Endothelial cell of umbilical vein (primary cell): ENCODE data around the gene HSBP1. TPM values are rescaled to one million over a fixed set of nuclear protein-coding genes. Genes with fewer than 3 reads are reported as not detected.

Experiments
- BruUV-seq: library from RNA; stranded (reverse); fragments of 400-500 nt; replicated peaks from 2 replicates; lab custom pipeline; 2021; lab: Mats Ljungman, UMichigan
- CTCF ChIA-PET: fragments of 300-600, 350-600 bp; sonication (Branson Sonifier 250); formaldehyde crosslinking; loops from one replicate; lab custom pipeline; 2021; ENCODE audit warnings: antibody characterized with exemption, inconsistent platforms; lab: Charles Lee
- POLR2A ChIA-PET: fragments of 300-600, 350-600 bp; sonication (Branson Sonifier 250); formaldehyde crosslinking; loops from one replicate; lab custom pipeline; 2021; ENCODE audit warnings: antibody characterized with exemption, inconsistent platforms; lab: Charles Lee
- DNase-seq: peaks from one replicate; pipeline ENCODE4 v3.0.0-alpha.2; 2011; ENCODE audit warnings: low read depth, low spot score
- FAIRE-seq: peaks from 2 replicates; lab custom pipeline; 2011; peaks lifted over from hg19 to GRCh38; lab: Jason Lieb, UNC
- H2AFZ ChIP-seq: 2 replicates; pipeline ENCODE4 v1.6.0; 2012; ENCODE audit warnings: low read depth, low read length, control low read depth, inconsistent platforms
- H3K27ac ChIP-seq: 2 replicates; pipeline ENCODE4 v1.5.1; 2011; ENCODE audit warnings: low read depth, mild to moderate bottlenecking, control low read depth, low read length, moderate library complexity; ENCODE audit not compliant: insufficient read depth
- H3K27me3 ChIP-seq, 2 experiments: 2 replicates each; pipeline versions ENCODE4 v1.6.0 to v1.6.1; 2011; ENCODE audit warnings: low read length in 2 of 2, mixed read lengths in 1 of 2; ENCODE audit not compliant: control insufficient read depth in 2 of 2, insufficient read depth in 2 of 2
- H3K36me3 ChIP-seq, 2 experiments: 2 replicates in 1 of 2; 3 replicates in 1 of 2; pipeline ENCODE4 v1.5.1; 2011; ENCODE audit warnings: low read length in 2 of 2, mild to moderate bottlenecking in 1 of 2, moderate library complexity in 1 of 2; ENCODE audit not compliant: control insufficient read depth in 2 of 2, insufficient read depth in 2 of 2; ENCODE audit errors: extremely low read depth in 1 of 2
- H3K4me1 ChIP-seq: 3 replicates; pipeline ENCODE4 v1.5.1; 2011; ENCODE audit warnings: mild to moderate bottlenecking, low read length; ENCODE audit not compliant: control insufficient read depth, insufficient read depth; ENCODE audit errors: extremely low read depth
- H3K4me2 ChIP-seq: 2 replicates; pipeline ENCODE4 v1.6.1; 2011; ENCODE audit warnings: low read length, control low read depth, mixed read lengths; ENCODE audit not compliant: insufficient read depth
- H3K4me3 ChIP-seq, 3 experiments: fragments of 200-600 bp in 1 of 3; sonication (generic), shearing (Covaris generic) in 1 of 3; replicated peaks in 1 of 3; 2 replicates each; pipeline ENCODE4 v1.5.1; 2011 to 2016; ENCODE audit warnings: control low read depth in 3 of 3, low read length in 3 of 3, mild to moderate bottlenecking in 2 of 3, inconsistent platforms in 1 of 3, low read depth in 1 of 3, moderate library complexity in 1 of 3; ENCODE audit not compliant: insufficient read depth in 1 of 3
- H3K79me2 ChIP-seq: 2 replicates; pipeline ENCODE4 v1.6.0; 2012; ENCODE audit warnings: low read length, inconsistent platforms; ENCODE audit not compliant: control insufficient read depth, insufficient read depth
- H3K9ac ChIP-seq: replicated peaks from 2 replicates; pipeline ENCODE3; 2011; ENCODE audit warnings: low read length, control low read depth; ENCODE audit not compliant: insufficient read depth; ENCODE audit errors: extremely low read depth
- H3K9me1 ChIP-seq: replicated peaks from 3 replicates; pipeline ENCODE4 v1.6.0; 2011; ENCODE audit warnings: mild to moderate bottlenecking, low read length; ENCODE audit not compliant: control insufficient read depth, insufficient read depth; ENCODE audit errors: extremely low read depth
- H3K9me3 ChIP-seq: replicated peaks from 2 replicates; pipeline ENCODE4 v1.5.1; 2012; ENCODE audit warnings: low read length, inconsistent platforms; ENCODE audit not compliant: control insufficient read depth, insufficient read depth
- H4K20me1 ChIP-seq: replicated peaks from 2 replicates; pipeline ENCODE3; 2011; ENCODE audit warnings: mild to moderate bottlenecking, low read length; ENCODE audit not compliant: control insufficient read depth, insufficient read depth; ENCODE audit errors: extremely low read depth
- GATA2 ChIP-seq: IDR thresholded peaks from 2 replicates; pipeline ENCODE4 v1.7.0; 2011; ENCODE audit warnings: low read depth, mild to moderate bottlenecking, moderate library complexity, mixed read lengths, low read length; ENCODE audit not compliant: insufficient read length, insufficient read depth
- MYC ChIP-seq: IDR thresholded peaks from one replicate; pipeline ENCODE4 v1.6.1; 2011; ENCODE audit warnings: mild to moderate bottlenecking, low read depth, low read length
- POLR2A ChIP-seq: IDR thresholded peaks from 2 replicates; pipeline ENCODE4 v1.6.1; 2012; ENCODE audit warnings: low read depth, mild to moderate bottlenecking, control low read depth, low read length
- POLR2AphosphoS5 ChIP-seq: IDR thresholded peaks from 2 replicates; pipeline ENCODE4 v1.6.1; 2012; ENCODE audit warnings: low read depth, mild to moderate bottlenecking, control low read depth, low read length, moderate library complexity; ENCODE audit not compliant: insufficient read depth
- dilution Hi-C: fragments of 300-500 bp; cut with MboI; formaldehyde crosslinking; loops from one replicate; pipeline ENCODE4 v1.15.0; 2019; ENCODE audit warnings: low sequenced_read_pairs; ENCODE audit not compliant: extremely low pct_ligation_motif_present
- intact Hi-C: fragments of 100-400 bp; cut with micrococcal nuclease; formaldehyde crosslinking; loops from one replicate; pipeline ENCODE4 v1.10.0; 2022
- polyA plus RNA-seq, 4 experiments: library from polyadenylated mRNA; depleted of rRNA in 3 of 4; stranded (reverse) in 3 of 4; unstranded in 1 of 4; fragments of >200 nt; gene quantifications; 2 replicates each; pipeline versions ENCODE4 v1.2.1 to v1.2.3, GENCODE V29; 2011 to 2012; ENCODE audit warnings: missing spikeins in 1 of 4
- total RNA-seq: library from RNA; stranded (reverse); gene quantifications from 2 replicates; pipeline ENCODE4 v1.2.3, GENCODE V29; 2021
- TF ChIP-seq, protein P1 (sequence below), 2 donors: IDR thresholded peaks; 1 replicate in 1 of 2; 2 replicates in 1 of 2; pipeline ENCODE4 v1.5.1; 2011; ENCODE audit warnings: low read length in 2 of 2, mild to moderate bottlenecking in 2 of 2, moderate library complexity in 2 of 2, control low read depth in 1 of 2, inconsistent platforms in 1 of 2, low read depth in 1 of 2; ENCODE audit not compliant: insufficient read depth in 1 of 2; ENCODE audit errors: extremely low read depth in 1 of 2

HSBP1 gene
- total and polyA plus RNA-seq, 2 donors (not counting 3 experiments of a cell fraction or from before 2014, with no cell fraction given) = 40.8 to 136 TPM

DNA sequence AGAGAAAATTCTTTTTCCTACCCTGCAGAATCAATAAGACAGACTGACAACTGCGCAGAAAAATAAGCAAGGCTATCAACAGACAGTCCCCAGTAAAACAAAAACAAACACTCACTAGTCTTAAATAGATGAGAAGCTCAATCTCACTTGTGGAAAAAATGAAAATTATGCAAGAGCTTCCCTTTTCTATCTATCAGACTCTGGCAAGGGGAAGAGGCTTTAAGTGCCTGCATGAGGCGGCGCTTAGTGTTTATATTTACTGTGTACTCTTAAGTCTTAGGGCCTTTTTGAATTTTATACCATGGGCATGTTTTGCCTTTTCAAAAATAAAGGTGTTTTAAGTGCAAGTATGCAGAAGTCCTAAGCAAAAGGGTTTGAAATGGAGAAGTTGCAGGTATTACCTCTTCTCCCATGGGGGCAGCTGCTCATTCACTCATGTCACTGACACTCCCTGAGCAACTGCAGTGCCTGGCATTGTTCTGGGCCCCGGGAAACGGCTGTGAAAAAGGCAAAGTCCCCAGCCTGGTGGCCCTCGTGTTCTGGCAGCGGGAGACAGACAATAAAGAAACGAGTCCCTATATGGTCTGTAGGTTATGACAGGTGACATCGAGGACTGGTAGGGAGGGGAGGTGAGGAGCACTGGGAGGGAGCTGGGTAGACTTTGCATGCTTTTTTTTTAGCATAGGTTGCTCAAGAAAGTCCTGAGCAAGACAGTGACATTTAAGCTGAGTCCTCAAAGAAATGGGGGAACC is 35.2 kb downstream of the HSBP1 start:
- dilution Hi-C loops = no loop called here
- POLR2A ChIA-PET = no interaction called here
- Histone ChIP-seq H2AFZ (no peak overlapping the region), H3K79me2 (no peaks in the 10 kb centered on the region), H3K27me3 (no peaks in the 10 kb centered on the region), H3K4me1 (peaks cover 3% of the 10 kb centered on the region), H4K20me1 (no peaks in the 10 kb centered on the region), H3K4me2 (no peak overlapping the region), H3K9me1 (no peaks in the 10 kb centered on the region), H3K4me3 (no peak overlapping the region), H3K9me3 (no peaks in the 10 kb centered on the region), H3K9ac (no peak overlapping the region), H3K36me3 (no peaks in the 10 kb centered on the region), H3K27ac (no peak overlapping the region)
- no TSS peak for BruUV-seq
- CTCF ChIA-PET = interaction anchor here (1.0 kb wide), 1 partner anchor 16 kb away, joined by 3 read pairs; no protein-coding TSS in a partner anchor
- FAIRE-seq (no peak), DNase-seq (no peak)
- no peak for TF ChIP-seq MYC
- TF ChIP-seq GATA2 = no peak
- TF ChIP-seq, protein P1, sequence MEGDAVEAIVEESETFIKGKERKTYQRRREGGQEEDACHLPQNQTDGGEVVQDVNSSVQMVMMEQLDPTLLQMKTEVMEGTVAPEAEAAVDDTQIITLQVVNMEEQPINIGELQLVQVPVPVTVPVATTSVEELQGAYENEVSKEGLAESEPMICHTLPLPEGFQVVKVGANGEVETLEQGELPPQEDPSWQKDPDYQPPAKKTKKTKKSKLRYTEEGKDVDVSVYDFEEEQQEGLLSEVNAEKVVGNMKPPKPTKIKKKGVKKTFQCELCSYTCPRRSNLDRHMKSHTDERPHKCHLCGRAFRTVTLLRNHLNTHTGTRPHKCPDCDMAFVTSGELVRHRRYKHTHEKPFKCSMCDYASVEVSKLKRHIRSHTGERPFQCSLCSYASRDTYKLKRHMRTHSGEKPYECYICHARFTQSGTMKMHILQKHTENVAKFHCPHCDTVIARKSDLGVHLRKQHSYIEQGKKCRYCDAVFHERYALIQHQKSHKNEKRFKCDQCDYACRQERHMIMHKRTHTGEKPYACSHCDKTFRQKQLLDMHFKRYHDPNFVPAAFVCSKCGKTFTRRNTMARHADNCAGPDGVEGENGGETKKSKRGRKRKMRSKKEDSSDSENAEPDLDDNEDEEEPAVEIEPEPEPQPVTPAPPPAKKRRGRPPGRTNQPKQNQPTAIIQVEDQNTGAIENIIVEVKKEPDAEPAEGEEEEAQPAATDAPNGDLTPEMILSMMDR (IDR thresholded peaks at IDR 0.05; ENCODE audit: extremely low read depth in 1 of 2, insufficient read depth in 1 of 2, low read depth in 1 of 2, low read length in 2 of 2) = no peak
- TF ChIP-seq POLR2A = no peak
- TF ChIP-seq POLR2AphosphoS5 = no peak
- intact Hi-C loops = no loop called here
